Measurements from ENCODE around the gene LYSMD2. TPM values are rescaled to one million over a fixed set of nuclear protein-coding genes. Genes with fewer than 3 reads are reported as not detected.

The LYSMD2 gene
- total and polyA plus RNA-seq, 9 of the 15 experiments (the other 6 are each of a cell fraction or from before 2014, with no cell fraction given), result 4.3 to 30.3 (median 9.8) TPM

DNA sequence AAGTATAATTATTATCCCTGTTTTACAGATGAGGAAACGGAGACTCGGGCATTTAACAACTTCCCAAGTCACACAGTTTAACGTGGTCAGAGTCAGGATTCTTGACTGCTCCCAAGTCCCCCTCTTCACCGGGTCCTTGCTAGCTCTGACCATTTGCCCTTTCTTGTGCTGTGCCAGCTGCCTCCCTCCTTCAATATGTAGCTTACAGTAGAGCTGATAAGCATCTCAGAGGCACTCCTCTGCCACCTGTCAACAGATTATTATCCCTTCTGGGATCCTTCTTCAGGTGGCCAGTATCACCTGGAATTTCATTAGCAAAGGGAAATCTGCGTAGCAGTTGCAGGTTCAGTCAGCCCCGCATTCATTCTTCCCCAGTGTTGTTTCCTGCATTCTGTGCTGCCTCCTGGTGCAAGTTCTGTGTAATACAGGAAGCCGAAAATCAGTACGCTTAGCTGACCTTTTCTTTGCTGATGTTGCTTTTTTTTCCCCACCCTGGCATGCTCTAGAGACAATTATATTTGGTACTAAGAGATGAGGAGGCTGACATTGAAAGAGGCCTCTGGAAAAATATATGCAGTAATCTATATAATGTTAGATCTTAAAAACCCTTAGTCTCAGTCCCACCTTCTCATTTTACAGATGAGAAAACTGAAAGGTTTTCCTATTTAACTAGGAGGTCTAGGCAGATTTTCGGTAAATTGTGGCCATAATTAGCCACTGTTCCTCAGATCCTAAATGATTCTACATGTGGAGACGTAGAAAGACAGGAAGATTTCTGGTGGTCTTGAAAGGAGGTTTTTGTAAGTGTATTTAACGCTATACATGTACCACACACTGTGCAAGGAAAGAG lies 38.7 kb upstream of the LYSMD2 start (continued):
- TF ChIP-seq, protein P1, sequence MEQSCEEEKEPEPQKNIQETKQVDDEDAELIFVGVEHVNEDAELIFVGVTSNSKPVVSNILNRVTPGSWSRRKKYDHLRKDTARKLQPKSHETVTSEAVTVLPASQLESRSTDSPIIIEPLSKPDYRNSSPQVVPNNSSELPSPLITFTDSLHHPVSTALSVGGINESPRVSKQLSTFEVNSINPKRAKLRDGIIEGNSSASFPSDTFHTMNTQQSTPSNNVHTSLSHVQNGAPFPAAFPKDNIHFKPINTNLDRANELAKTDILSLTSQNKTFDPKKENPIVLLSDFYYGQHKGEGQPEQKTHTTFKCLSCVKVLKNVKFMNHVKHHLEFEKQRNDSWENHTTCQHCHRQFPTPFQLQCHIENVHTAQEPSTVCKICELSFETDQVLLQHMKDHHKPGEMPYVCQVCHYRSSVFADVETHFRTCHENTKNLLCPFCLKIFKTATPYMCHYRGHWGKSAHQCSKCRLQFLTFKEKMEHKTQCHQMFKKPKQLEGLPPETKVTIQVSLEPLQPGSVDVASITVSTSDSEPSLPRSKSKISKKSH (CRISPR knock-in tag; IDR thresholded peaks at IDR 0.05), result no peak
- TF ChIP-seq RUNX1 (IDR thresholded peaks at IDR 0.05; ENCODE audit: low read depth) (no peak), FIP1L1 (IDR thresholded peaks at IDR 0.05; ENCODE audit: low read depth, low read length, poor library complexity, severe bottlenecking) (no peak), ZNF316 (IDR thresholded peaks at IDR 0.05) (peak; percentile 98), PTTG1 (tag; IDR thresholded peaks at IDR 0.05; ENCODE audit: low read depth) (no peak), BRF1 (IDR thresholded peaks at IDR 0.05; ENCODE audit: borderline replicate concordance, extremely low read depth, insufficient read length) (no peak), STAG1 (CRISPR knock-in tag; IDR thresholded peaks at IDR 0.05; ENCODE audit: borderline replicate concordance) (peak; percentile 85; the same call in 1 of the 2 replicates), SAFB (IDR thresholded peaks at IDR 0.05; ENCODE audit: borderline replicate concordance, low read depth, low read length) (no peak), SMAD4 (CRISPR knock-in tag; conservative IDR thresholded peaks at IDR 0.05) (no peak), CBX3 (IDR thresholded peaks at IDR 0.05; ENCODE audit: borderline replicate concordance in 1 of 2, low read length in 2 of 2) (0 out of 3 replicates have a peak, but pooled peaks of 1 of the 2 experiments have one; percentile 24), RFX5 (IDR thresholded peaks at IDR 0.05; ENCODE audit: low read depth, low read length) (no peak), GATAD2A (IDR thresholded peaks at IDR 0.05) (peak; percentile 33; the same call in 1 of the 2 replicates), RAD21 (CRISPR knock-in tag; conservative IDR thresholded peaks at IDR 0.05 in 1 of 2, IDR thresholded peaks at IDR 0.05 in 1 of 2) (peak; percentile 92 to 98), CC2D1A (IDR thresholded peaks at IDR 0.05) (peak; percentile 59; the same call in 1 of the 2 replicates), GATAD2B (IDR thresholded peaks at IDR 0.05; ENCODE audit: borderline replicate concordance) (no peak), KLF16 (IDR thresholded peaks at IDR 0.05) (peak; percentile 30; the same call in 1 of the 2 replicates), CCNT2 (IDR thresholded peaks at IDR 0.05; ENCODE audit: borderline replicate concordance, extremely low read depth, insufficient read length, low read depth, low read length) (no peak), ZNF133 (CRISPR knock-in tag; IDR thresholded peaks at IDR 0.05) (no peak), ZFPM2 (CRISPR knock-in tag; IDR thresholded peaks at IDR 0.05) (no peak), ZNF197 (CRISPR knock-in tag; IDR thresholded peaks at IDR 0.05; ENCODE audit: low read depth) (no peak), ZNF589 (CRISPR knock-in tag; IDR thresholded peaks at IDR 0.05; ENCODE audit: low read depth) (no peak), THRAP3 (IDR thresholded peaks at IDR 0.05; ENCODE audit: borderline replicate concordance) (no peak)
- TF ChIP-seq, protein P2, sequence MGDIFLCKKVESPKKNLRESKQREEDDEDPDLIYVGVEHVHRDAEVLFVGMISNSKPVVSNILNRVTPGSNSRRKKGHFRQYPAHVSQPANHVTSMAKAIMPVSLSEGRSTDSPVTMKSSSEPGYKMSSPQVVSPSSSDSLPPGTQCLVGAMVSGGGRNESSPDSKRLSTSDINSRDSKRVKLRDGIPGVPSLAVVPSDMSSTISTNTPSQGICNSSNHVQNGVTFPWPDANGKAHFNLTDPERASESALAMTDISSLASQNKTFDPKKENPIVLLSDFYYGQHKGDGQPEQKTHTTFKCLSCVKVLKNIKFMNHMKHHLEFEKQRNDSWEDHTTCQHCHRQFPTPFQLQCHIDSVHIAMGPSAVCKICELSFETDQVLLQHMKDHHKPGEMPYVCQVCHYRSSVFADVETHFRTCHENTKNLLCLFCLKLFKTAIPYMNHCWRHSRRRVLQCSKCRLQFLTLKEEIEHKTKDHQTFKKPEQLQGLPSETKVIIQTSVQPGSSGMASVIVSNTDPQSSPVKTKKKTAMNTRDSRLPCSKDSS (IDR thresholded peaks at IDR 0.05; ENCODE audit: low read depth, partially characterized antibody), result no peak
- TF ChIP-seq, protein P3, sequence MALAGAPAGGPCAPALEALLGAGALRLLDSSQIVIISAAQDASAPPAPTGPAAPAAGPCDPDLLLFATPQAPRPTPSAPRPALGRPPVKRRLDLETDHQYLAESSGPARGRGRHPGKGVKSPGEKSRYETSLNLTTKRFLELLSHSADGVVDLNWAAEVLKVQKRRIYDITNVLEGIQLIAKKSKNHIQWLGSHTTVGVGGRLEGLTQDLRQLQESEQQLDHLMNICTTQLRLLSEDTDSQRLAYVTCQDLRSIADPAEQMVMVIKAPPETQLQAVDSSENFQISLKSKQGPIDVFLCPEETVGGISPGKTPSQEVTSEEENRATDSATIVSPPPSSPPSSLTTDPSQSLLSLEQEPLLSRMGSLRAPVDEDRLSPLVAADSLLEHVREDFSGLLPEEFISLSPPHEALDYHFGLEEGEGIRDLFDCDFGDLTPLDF (CRISPR knock-in tag; IDR thresholded peaks at IDR 0.05), result no peak

Measured in K562 (cell line).